Ureter (tissue), 1 donor: ENCODE measurements around the gene EME2. TPM values are rescaled to one million over a fixed set of nuclear protein-coding genes. Genes with fewer than 3 reads are reported as not detected.

Source experiments
- DNase-seq: peaks from one replicate; pipeline ENCODE4 v3.0.0-alpha.2; 2020; ENCODE audit warnings: low spot score
- total RNA-seq: library from RNA; stranded (reverse); gene quantifications from one replicate; pipeline ENCODE4 v1.2.4, GENCODE V29; 2023
- donor health status: DM: yes; HTN: yes; CAD: no.

EME2 gene
- total RNA-seq, 1 donor from 2014 or later, result 49.7 TPM

GRCh38 chr16:1818873-1819525 lies 46.4 kb downstream of the EME2 start:
- DNase-seq, result no peak

GRCh38 chr16:1819611-1820010 lies 47.0 kb downstream of the EME2 start:
- no peak for DNase-seq

- DNase-seq, result no peak
These were observed 47.7 kb downstream of the EME2 start for GRCh38 chr16:1820096-1820945.

GRCh38 chr16:1820946-1821290 lies 48.3 kb downstream of the EME2 start:
- DNase-seq, result no peak

- DNase-seq, result no peak
These were observed 49.4 kb downstream of the EME2 start for GRCh38 chr16:1821861-1822611.

- DNase-seq, result no peak
These were observed 50.2 kb downstream of the EME2 start for GRCh38 chr16:1822801-1823200.

GRCh38 chr16:1823821-1824220 lies 51.2 kb downstream of the EME2 start:
- no peak for DNase-seq

GRCh38 chr16:1825381-1825863 lies 52.8 kb downstream of the EME2 start:
- DNase-seq, result peak; percentile 40

Other genes with a start within 250 kb of the EME2 start
- gene TMEM204, start 239.1 kb upstream of the EME2 start, total RNA-seq, result 32.8 TPM
- 35.1 TPM for gene IFT140, start 160.7 kb upstream of the EME2 start, total RNA-seq
- gene CRAMP1, start 160.4 kb upstream of the EME2 start, total RNA-seq, result 31.4 TPM
- gene JPT2, start 94.5 kb upstream of the EME2 start, total RNA-seq, result 108 TPM
- gene MAPK8IP3, start 66.6 kb upstream of the EME2 start, total RNA-seq, result 112 TPM
- gene NME3, start 1.3 kb upstream of the EME2 start, total RNA-seq, result 79.7 TPM
- gene MRPS34, start 324 bp downstream of the EME2 start, total RNA-seq, result 78.6 TPM
- 39.2 TPM for gene SPSB3, start 9.8 kb downstream of the EME2 start, total RNA-seq
- 48.9 TPM for gene NUBP2, start 10.2 kb downstream of the EME2 start, total RNA-seq
- gene IGFALS, start 20.9 kb downstream of the EME2 start, total RNA-seq, result not detected
- 37.5 TPM for gene HAGH, start 54.0 kb downstream of the EME2 start, total RNA-seq
- 29.3 TPM for gene FAHD1, start 54.4 kb downstream of the EME2 start, total RNA-seq
- gene MEIOB, start 99.4 kb downstream of the EME2 start, total RNA-seq, result not detected
- 12.9 TPM for gene HS3ST6, start 145.6 kb downstream of the EME2 start, total RNA-seq
- 27.2 TPM for gene MSRB1, start 170.4 kb downstream of the EME2 start, total RNA-seq
- not detected for gene RPL3L, start 181.9 kb downstream of the EME2 start, total RNA-seq
- 97.5 TPM for gene NDUFB10, start 186.7 kb downstream of the EME2 start, total RNA-seq
- 2,737 TPM for gene RPS2, start 192.0 kb downstream of the EME2 start, total RNA-seq
- not detected for gene RNF151, start 194.0 kb downstream of the EME2 start, total RNA-seq
- gene TBL3, start 199.2 kb downstream of the EME2 start, total RNA-seq, result 37.0 TPM
- 0.65 TPM for gene NOXO1, start 208.7 kb downstream of the EME2 start, total RNA-seq
- 16.5 TPM for gene GFER, start 211.4 kb downstream of the EME2 start, total RNA-seq
- gene SYNGR3, start 217.2 kb downstream of the EME2 start, total RNA-seq, result 0.86 TPM
- 46.4 TPM for gene ZNF598, start 237.0 kb downstream of the EME2 start, total RNA-seq
- not detected for gene NPW, start 247.0 kb downstream of the EME2 start, total RNA-seq